ENCODE data around the gene BNC2.
"Not testable (repeated sequence)": the region's sequence is repeated elsewhere in the genome, so short reads cannot be mapped to it uniquely, and the experiment has no call there.

BNC2 gene

GRCh38 chr9:16870596-16871335 lies at the start of gene BNC2:
Gene BNC2 (minus strand): TSS chr9:16870670. CDS start chr9:16870648, 22 bp downstream.
- peaks cover 2% of the 10 kb centered on the region in 2 donors for H3K4me1 ChIP-seq (ENCODE audit: control insufficient read depth in 2 of 2, insufficient read depth in 2 of 2, low read length in 2 of 2)
- peak within 1 kb of the TSS; percentile 73 to 75 for H3K27ac ChIP-seq (ENCODE audit: low read depth in 2 of 2, low read length in 2 of 2)
- peaks cover 0 to 5% of the 10 kb centered on the region in 2 donors for H3K27me3 ChIP-seq (ENCODE audit: control insufficient read depth in 2 of 2, insufficient read depth in 2 of 2, low read length in 2 of 2)
- peak within 1 kb of the TSS; percentile 40 to 69 for H3K4me3 ChIP-seq (ENCODE audit: low read length in 2 of 2)
- H3K9me3 ChIP-seq (ENCODE audit: control insufficient read depth in 2 of 2, low read length in 2 of 2): no peaks in the 10 kb centered on the region
- H3K9ac ChIP-seq (ENCODE audit: low read depth in 1 of 2, low read length in 2 of 2): peak within 1 kb of the TSS in 1 of 2 donors; percentile 37
- no peaks in the 10 kb centered on the region for H3K36me3 ChIP-seq (ENCODE audit: control insufficient read depth in 2 of 2, insufficient read depth in 2 of 2, low read length in 2 of 2)

- no peaks in the 10 kb centered on the region for H3K4me1 ChIP-seq (ENCODE audit: control insufficient read depth in 2 of 2, insufficient read depth in 2 of 2, low read length in 2 of 2)
- H3K4me3 ChIP-seq (ENCODE audit: low read length in 2 of 2): no peak overlapping the region
- H3K27me3 ChIP-seq (ENCODE audit: control insufficient read depth in 2 of 2, insufficient read depth in 2 of 2, low read length in 2 of 2): no peaks in the 10 kb centered on the region
- no peaks in the 10 kb centered on the region for H3K9me3 ChIP-seq (ENCODE audit: control insufficient read depth in 2 of 2, low read length in 2 of 2)
- no peaks in the 10 kb centered on the region for H3K36me3 ChIP-seq (ENCODE audit: control insufficient read depth in 2 of 2, insufficient read depth in 2 of 2, low read length in 2 of 2)
- H3K9ac ChIP-seq (ENCODE audit: low read depth in 1 of 2, low read length in 2 of 2): no peak overlapping the region
- H3K27ac ChIP-seq (ENCODE audit: low read depth in 2 of 2, low read length in 2 of 2): no peak overlapping the region
Observed at GRCh38 chr9:16918920-16919319, 48.5 kb upstream of the BNC2 start.

GRCh38 chr9:16915126-16915831 lies 44.8 kb upstream of the BNC2 start:
- H3K27ac ChIP-seq (ENCODE audit: low read depth in 2 of 2, low read length in 2 of 2): no peak overlapping the region
- no peaks in the 10 kb centered on the region for H3K9me3 ChIP-seq (ENCODE audit: control insufficient read depth in 2 of 2, low read length in 2 of 2)
- H3K9ac ChIP-seq (ENCODE audit: low read depth in 1 of 2, low read length in 2 of 2): no peak overlapping the region
- H3K27me3 ChIP-seq (ENCODE audit: control insufficient read depth in 2 of 2, insufficient read depth in 2 of 2, low read length in 2 of 2): no peaks in the 10 kb centered on the region
- H3K4me1 ChIP-seq (ENCODE audit: control insufficient read depth in 2 of 2, insufficient read depth in 2 of 2, low read length in 2 of 2): no peaks in the 10 kb centered on the region
- H3K4me3 ChIP-seq (ENCODE audit: low read length in 2 of 2): no peak overlapping the region
- H3K36me3 ChIP-seq (ENCODE audit: control insufficient read depth in 2 of 2, insufficient read depth in 2 of 2, low read length in 2 of 2): no peaks in the 10 kb centered on the region

- Histone ChIP-seq H3K36me3 (ENCODE audit: control insufficient read depth in 2 of 2, insufficient read depth in 2 of 2, low read length in 2 of 2) (no peaks in the 10 kb centered on the region), H3K4me3 (ENCODE audit: low read length in 2 of 2) (no peak overlapping the region), H3K9ac (ENCODE audit: low read depth in 1 of 2, low read length in 2 of 2) (no peak overlapping the region), H3K27ac (ENCODE audit: low read depth in 2 of 2, low read length in 2 of 2) (no peak overlapping the region), H3K9me3 (ENCODE audit: control insufficient read depth in 2 of 2, low read length in 2 of 2) (no peaks in the 10 kb centered on the region), H3K4me1 (ENCODE audit: control insufficient read depth in 2 of 2, insufficient read depth in 2 of 2, low read length in 2 of 2) (no peaks in the 10 kb centered on the region), H3K27me3 (ENCODE audit: control insufficient read depth in 2 of 2, insufficient read depth in 2 of 2, low read length in 2 of 2) (no peaks in the 10 kb centered on the region)
Observed at GRCh38 chr9:16912197-16912596, 41.7 kb upstream of the BNC2 start.

GRCh38 chr9:16908206-16908605 lies 37.7 kb upstream of the BNC2 start:
- not testable (repeated sequence) for H3K4me3 ChIP-seq (ENCODE audit: low read length in 2 of 2); H3K9me3 ChIP-seq (ENCODE audit: control insufficient read depth in 2 of 2, low read length in 2 of 2); H3K36me3 ChIP-seq (ENCODE audit: control insufficient read depth in 2 of 2, insufficient read depth in 2 of 2, low read length in 2 of 2); H3K9ac ChIP-seq (ENCODE audit: low read depth in 1 of 2, low read length in 2 of 2); H3K27me3 ChIP-seq (ENCODE audit: control insufficient read depth in 2 of 2, insufficient read depth in 2 of 2, low read length in 2 of 2); H3K4me1 ChIP-seq (ENCODE audit: control insufficient read depth in 2 of 2, insufficient read depth in 2 of 2, low read length in 2 of 2); H3K27ac ChIP-seq (ENCODE audit: low read depth in 2 of 2, low read length in 2 of 2)

- H3K4me3 ChIP-seq (ENCODE audit: low read length in 2 of 2): no peak overlapping the region
- H3K36me3 ChIP-seq (ENCODE audit: control insufficient read depth in 2 of 2, insufficient read depth in 2 of 2, low read length in 2 of 2): no peaks in the 10 kb centered on the region
- no peaks in the 10 kb centered on the region for H3K27me3 ChIP-seq (ENCODE audit: control insufficient read depth in 2 of 2, insufficient read depth in 2 of 2, low read length in 2 of 2)
- H3K9ac ChIP-seq (ENCODE audit: low read depth in 1 of 2, low read length in 2 of 2): no peak overlapping the region
- no peak overlapping the region for H3K27ac ChIP-seq (ENCODE audit: low read depth in 2 of 2, low read length in 2 of 2)
- H3K9me3 ChIP-seq (ENCODE audit: control insufficient read depth in 2 of 2, low read length in 2 of 2): no peaks in the 10 kb centered on the region
- H3K4me1 ChIP-seq (ENCODE audit: control insufficient read depth in 2 of 2, insufficient read depth in 2 of 2, low read length in 2 of 2): no peaks in the 10 kb centered on the region
Observed at GRCh38 chr9:16904655-16905054, 34.2 kb upstream of the BNC2 start.

GRCh38 chr9:16901590-16901989 lies 31.1 kb upstream of the BNC2 start:
- Histone ChIP-seq H3K27ac (ENCODE audit: low read depth in 2 of 2, low read length in 2 of 2) (no peak overlapping the region), H3K4me1 (ENCODE audit: control insufficient read depth in 2 of 2, insufficient read depth in 2 of 2, low read length in 2 of 2) (no peaks in the 10 kb centered on the region), H3K9me3 (ENCODE audit: control insufficient read depth in 2 of 2, low read length in 2 of 2) (no peaks in the 10 kb centered on the region), H3K9ac (ENCODE audit: low read depth in 1 of 2, low read length in 2 of 2) (no peak overlapping the region), H3K27me3 (ENCODE audit: control insufficient read depth in 2 of 2, insufficient read depth in 2 of 2, low read length in 2 of 2) (no peaks in the 10 kb centered on the region), H3K36me3 (ENCODE audit: control insufficient read depth in 2 of 2, insufficient read depth in 2 of 2, low read length in 2 of 2) (no peaks in the 10 kb centered on the region), H3K4me3 (ENCODE audit: low read length in 2 of 2) (no peak overlapping the region)

- Histone ChIP-seq H3K36me3 (ENCODE audit: control insufficient read depth in 2 of 2, insufficient read depth in 2 of 2, low read length in 2 of 2) (no peaks in the 10 kb centered on the region), H3K27ac (ENCODE audit: low read depth in 2 of 2, low read length in 2 of 2) (no peak overlapping the region), H3K4me1 (ENCODE audit: control insufficient read depth in 2 of 2, insufficient read depth in 2 of 2, low read length in 2 of 2) (no peaks in the 10 kb centered on the region), H3K27me3 (ENCODE audit: control insufficient read depth in 2 of 2, insufficient read depth in 2 of 2, low read length in 2 of 2) (no peaks in the 10 kb centered on the region), H3K9me3 (ENCODE audit: control insufficient read depth in 2 of 2, low read length in 2 of 2) (no peaks in the 10 kb centered on the region), H3K4me3 (ENCODE audit: low read length in 2 of 2) (no peak overlapping the region), H3K9ac (ENCODE audit: low read depth in 1 of 2, low read length in 2 of 2) (no peak overlapping the region)
Observed at GRCh38 chr9:16899606-16900005, 29.1 kb upstream of the BNC2 start.

GRCh38 chr9:16898464-16898863 lies 28.0 kb upstream of the BNC2 start:
- Histone ChIP-seq H3K9me3 (ENCODE audit: control insufficient read depth in 2 of 2, low read length in 2 of 2) (no peaks in the 10 kb centered on the region), H3K36me3 (ENCODE audit: control insufficient read depth in 2 of 2, insufficient read depth in 2 of 2, low read length in 2 of 2) (no peaks in the 10 kb centered on the region), H3K4me3 (ENCODE audit: low read length in 2 of 2) (no peak overlapping the region), H3K4me1 (ENCODE audit: control insufficient read depth in 2 of 2, insufficient read depth in 2 of 2, low read length in 2 of 2) (no peaks in the 10 kb centered on the region), H3K27me3 (ENCODE audit: control insufficient read depth in 2 of 2, insufficient read depth in 2 of 2, low read length in 2 of 2) (no peaks in the 10 kb centered on the region), H3K9ac (ENCODE audit: low read depth in 1 of 2, low read length in 2 of 2) (no peak overlapping the region), H3K27ac (ENCODE audit: low read depth in 2 of 2, low read length in 2 of 2) (no peak overlapping the region)

GRCh38 chr9:16888594-16888993 lies 18.1 kb upstream of the BNC2 start:
- no peaks in the 10 kb centered on the region for H3K9me3 ChIP-seq (ENCODE audit: control insufficient read depth in 2 of 2, low read length in 2 of 2)
- no peak overlapping the region for H3K4me3 ChIP-seq (ENCODE audit: low read length in 2 of 2)
- no peak overlapping the region for H3K9ac ChIP-seq (ENCODE audit: low read depth in 1 of 2, low read length in 2 of 2)
- no peak overlapping the region for H3K27ac ChIP-seq (ENCODE audit: low read depth in 2 of 2, low read length in 2 of 2)
- H3K27me3 ChIP-seq (ENCODE audit: control insufficient read depth in 2 of 2, insufficient read depth in 2 of 2, low read length in 2 of 2): no peaks in the 10 kb centered on the region
- H3K36me3 ChIP-seq (ENCODE audit: control insufficient read depth in 2 of 2, insufficient read depth in 2 of 2, low read length in 2 of 2): no peaks in the 10 kb centered on the region
- H3K4me1 ChIP-seq (ENCODE audit: control insufficient read depth in 2 of 2, insufficient read depth in 2 of 2, low read length in 2 of 2): no peaks in the 10 kb centered on the region

Data from mucosa of rectum (tissue), 2 donors.